Measurements from ENCODE around the gene CREB1.
A peak's percentile ranks its signal among the peaks of the same experiment; 100 is the strongest.

Gene CREB1

GRCh38 chr2:207594731-207595130, 65.0 kb downstream of the CREB1 start:
- DNase-seq (ENCODE audit: low read depth, low spot score): no peak
- H3K4me3 ChIP-seq (ENCODE audit: low read length): no peak overlapping the region

- no peak for DNase-seq (ENCODE audit: low read depth, low spot score)
- H3K4me3 ChIP-seq (ENCODE audit: low read length): no peak overlapping the region
Measured at GRCh38 chr2:207599636-207600035, 69.9 kb downstream of the CREB1 start.

- DNase-seq (ENCODE audit: low read depth, low spot score): no peak
- no peak overlapping the region for H3K4me3 ChIP-seq (ENCODE audit: low read length)
Measured at GRCh38 chr2:207600231-207600630, 70.5 kb downstream of the CREB1 start.

- no peak for DNase-seq (ENCODE audit: low read depth, low spot score)
Measured at GRCh38 chr2:207601774-207602173, 72.0 kb downstream of the CREB1 start.

GRCh38 chr2:207603486-207603885, 73.7 kb downstream of the CREB1 start:
- no peak for DNase-seq (ENCODE audit: low read depth, low spot score)
- no peak overlapping the region for H3K4me3 ChIP-seq (ENCODE audit: low read length)

More at GRCh38 chr2:207601774-207602173, 72.0 kb downstream of the CREB1 start:
- no peak overlapping the region for H3K4me3 ChIP-seq (ENCODE audit: low read length)

GRCh38 chr2:207606399-207606798, 76.6 kb downstream of the CREB1 start:
- DNase-seq (ENCODE audit: low read depth, low spot score): no peak
- no peak overlapping the region for H3K4me3 ChIP-seq (ENCODE audit: low read length)

- no peak overlapping the region for H3K4me3 ChIP-seq (ENCODE audit: low read length)
- DNase-seq (ENCODE audit: low read depth, low spot score): no peak
Measured at GRCh38 chr2:207606829-207607228, 77.1 kb downstream of the CREB1 start.

GRCh38 chr2:207612714-207613113, 83.0 kb downstream of the CREB1 start:
- no peak for DNase-seq (ENCODE audit: low read depth, low spot score)
- no peak overlapping the region for H3K4me3 ChIP-seq (ENCODE audit: low read length)

- no peak overlapping the region for H3K4me3 ChIP-seq (ENCODE audit: low read length)
- DNase-seq (ENCODE audit: low read depth, low spot score): no peak
Measured at GRCh38 chr2:207614824-207615223, 85.1 kb downstream of the CREB1 start.

GRCh38 chr2:207616185-207616584, 86.4 kb downstream of the CREB1 start:
- H3K4me3 ChIP-seq (ENCODE audit: low read length): no peak overlapping the region
- DNase-seq (ENCODE audit: low read depth, low spot score): no peak

- DNase-seq (ENCODE audit: low read depth, low spot score): no peak
Measured at GRCh38 chr2:207617011-207617671, 87.4 kb downstream of the CREB1 start.

GRCh38 chr2:207619764-207620203, 90.0 kb downstream of the CREB1 start:
- no peak for DNase-seq (ENCODE audit: low read depth, low spot score)
- H3K4me3 ChIP-seq (ENCODE audit: low read length): no peak overlapping the region

More at GRCh38 chr2:207617011-207617671, 87.4 kb downstream of the CREB1 start:
- no peak overlapping the region for H3K4me3 ChIP-seq (ENCODE audit: low read length)

- no peak overlapping the region for H3K4me3 ChIP-seq (ENCODE audit: low read length)
- DNase-seq (ENCODE audit: low read depth, low spot score): no peak
Measured at GRCh38 chr2:207621501-207622039, 91.8 kb downstream of the CREB1 start.

GRCh38 chr2:207624185-207625013, 94.6 kb downstream of the CREB1 start:
- DNase-seq (ENCODE audit: low read depth, low spot score): peak; percentile 66
- peak overlapping the region; percentile 80 for H3K4me3 ChIP-seq (ENCODE audit: low read length)

GRCh38 chr2:207625014-207625907, 95.5 kb downstream of the CREB1 start, which contains the start of gene METTL21A:
Gene METTL21A (minus strand): TSS chr2:207625394. CDS start chr2:207624375, 1,019 bp downstream.
- H3K4me3 ChIP-seq (ENCODE audit: low read length): peak within 1 kb of the TSS; percentile 80
- DNase-seq (ENCODE audit: low read depth, low spot score): peak; percentile 87

GRCh38 chr2:207629553-207629952, 99.8 kb downstream of the CREB1 start:
- no peak overlapping the region for H3K4me3 ChIP-seq (ENCODE audit: low read length)
- no peak for DNase-seq (ENCODE audit: low read depth, low spot score)

GRCh38 chr2:207630491-207630890, 100.7 kb downstream of the CREB1 start:
- H3K4me3 ChIP-seq (ENCODE audit: low read length): no peak overlapping the region
- no peak for DNase-seq (ENCODE audit: low read depth, low spot score)

- DNase-seq (ENCODE audit: low read depth, low spot score): no peak
- H3K4me3 ChIP-seq (ENCODE audit: low read length): no peak overlapping the region
Measured at GRCh38 chr2:207632575-207633493, 103.1 kb downstream of the CREB1 start.
